ENCODE data around the gene SPACA6.

DNA sequence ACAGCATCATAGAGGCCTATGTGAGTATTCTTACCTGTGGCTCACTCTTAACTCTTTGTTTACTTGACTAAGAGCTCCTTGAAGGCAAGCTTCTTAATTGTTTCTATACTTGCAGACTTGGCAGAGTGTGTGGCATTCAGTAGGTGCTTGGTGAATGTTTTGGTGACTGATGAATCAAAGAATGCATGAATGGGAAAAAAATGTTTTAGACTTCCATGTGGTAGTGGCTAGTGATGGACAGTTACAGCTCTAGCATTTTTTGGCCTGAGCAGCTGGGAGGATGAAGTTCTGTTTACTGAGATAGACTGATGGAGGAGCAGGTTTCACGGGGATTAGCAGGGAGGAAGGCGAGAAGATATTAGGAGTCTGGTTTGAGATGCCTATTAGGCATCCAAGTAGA, 17.0 kb downstream of the SPACA6 start:
- TF ChIP-seq CTCF (conservative IDR thresholded peaks at IDR 0.05; ENCODE audit: low read length) (no peak), EZH2phosphoT487 (IDR thresholded peaks at IDR 0.05; ENCODE audit: borderline replicate concordance) (no peak)
